HUES6 (cell line): Measurements from ENCODE around the gene NR5A2.

Source experiments
- H3K27ac ChIP-seq: 2 replicates; pipeline ENCODE4 v1.7.0; 2013; ENCODE audit warnings: low read depth, mild to moderate bottlenecking, low read length, inconsistent platforms
- H3K27me3 ChIP-seq: 2 replicates; pipeline ENCODE4 v1.6.1; 2013; ENCODE audit warnings: low read length; ENCODE audit not compliant: control insufficient read depth, insufficient read depth
- H3K36me3 ChIP-seq: 2 replicates; pipeline ENCODE4 v1.6.1; 2013; ENCODE audit warnings: low read length; ENCODE audit not compliant: control insufficient read depth, insufficient read depth
- H3K4me1 ChIP-seq: 2 replicates; pipeline ENCODE4 v1.6.1; 2013; ENCODE audit warnings: low read length; ENCODE audit not compliant: control insufficient read depth, insufficient read depth
- H3K4me3 ChIP-seq: 2 replicates; pipeline ENCODE4 v1.5.1; 2013; ENCODE audit warnings: low read depth, low read length
- H3K9ac ChIP-seq: one replicate; pipeline ENCODE4 v1.6.1; 2013; ENCODE audit warnings: mild to moderate bottlenecking, low read length
- H3K9me3 ChIP-seq: 2 replicates; pipeline ENCODE4 v1.6.1; 2013; ENCODE audit warnings: low read depth, low read length; ENCODE audit not compliant: control insufficient read depth, insufficient read depth

NR5A2 gene

GRCh38 chr1:200099040-200099439 is 71.5 kb downstream of the NR5A2 start:
- H3K9me3 ChIP-seq, result no peaks in the 10 kb centered on the region
- no peak overlapping the region for H3K4me3 ChIP-seq
- H3K9ac ChIP-seq, result no peak overlapping the region
- H3K27me3 ChIP-seq, result no peaks in the 10 kb centered on the region
- H3K36me3 ChIP-seq, result no peaks in the 10 kb centered on the region
- no peak overlapping the region for H3K27ac ChIP-seq
- no peaks in the 10 kb centered on the region for H3K4me1 ChIP-seq

GRCh38 chr1:200103966-200104583 is 76.6 kb downstream of the NR5A2 start:
- Histone ChIP-seq H3K36me3 (0 out of 2 replicates have a peak, but pooled peaks cover 5% of the 10 kb centered on the region), H3K27me3 (no peaks in the 10 kb centered on the region), H3K9ac (no peak overlapping the region), H3K4me3 (no peak overlapping the region), H3K9me3 (no peaks in the 10 kb centered on the region), H3K27ac (no peak overlapping the region), H3K4me1 (peaks cover 6% of the 10 kb centered on the region; the same call in 1 of the 2 replicates)

- Histone ChIP-seq H3K27me3 (no peaks in the 10 kb centered on the region), H3K4me3 (no peak overlapping the region), H3K9me3 (no peaks in the 10 kb centered on the region), H3K36me3 (0 out of 2 replicates have a peak, but pooled peaks cover 5% of the 10 kb centered on the region), H3K27ac (no peak overlapping the region), H3K9ac (no peak overlapping the region), H3K4me1 (peaks cover 6% of the 10 kb centered on the region; the same call in 1 of the 2 replicates)
Measured at GRCh38 chr1:200107004-200107470, 79.5 kb downstream of the NR5A2 start.

- Histone ChIP-seq H3K9me3 (no peaks in the 10 kb centered on the region), H3K36me3 (0 out of 2 replicates have a peak, but pooled peaks cover 5% of the 10 kb centered on the region), H3K4me1 (peaks cover 6% of the 10 kb centered on the region; the same call in 1 of the 2 replicates), H3K27me3 (no peaks in the 10 kb centered on the region), H3K9ac (no peak overlapping the region), H3K4me3 (no peak overlapping the region), H3K27ac (no peak overlapping the region)
Measured at GRCh38 chr1:200108659-200109058, 81.1 kb downstream of the NR5A2 start.

GRCh38 chr1:200112290-200112689 is 84.8 kb downstream of the NR5A2 start:
- Histone ChIP-seq H3K4me1 (peaks cover 3% of the 10 kb centered on the region; the same call in 1 of the 2 replicates), H3K36me3 (0 out of 2 replicates have a peak, but pooled peaks cover 10% of the 10 kb centered on the region), H3K9ac (no peak overlapping the region), H3K27ac (no peak overlapping the region), H3K27me3 (no peaks in the 10 kb centered on the region), H3K4me3 (no peak overlapping the region), H3K9me3 (no peaks in the 10 kb centered on the region)

GRCh38 chr1:200115532-200115931 is 88.0 kb downstream of the NR5A2 start:
- H3K27me3 ChIP-seq, result no peaks in the 10 kb centered on the region
- H3K4me3 ChIP-seq, result no peak overlapping the region
- H3K9me3 ChIP-seq, result no peaks in the 10 kb centered on the region
- H3K27ac ChIP-seq, result no peak overlapping the region
- peaks cover 8% of the 10 kb centered on the region; the same call in 1 of the 2 replicates for H3K4me1 ChIP-seq
- 0 out of 2 replicates have a peak, but pooled peaks cover 5% of the 10 kb centered on the region for H3K36me3 ChIP-seq
- no peak overlapping the region for H3K9ac ChIP-seq

- no peak overlapping the region for H3K9ac ChIP-seq
- no peak overlapping the region for H3K4me3 ChIP-seq
- no peaks in the 10 kb centered on the region for H3K27me3 ChIP-seq
- peaks cover 8% of the 10 kb centered on the region; the same call in 1 of the 2 replicates for H3K4me1 ChIP-seq
- H3K9me3 ChIP-seq, result no peaks in the 10 kb centered on the region
- H3K36me3 ChIP-seq, result 0 out of 2 replicates have a peak, but pooled peaks cover 5% of the 10 kb centered on the region
- no peak overlapping the region for H3K27ac ChIP-seq
Measured at GRCh38 chr1:200116324-200116723, 88.8 kb downstream of the NR5A2 start.

GRCh38 chr1:200118779-200119505 is 91.4 kb downstream of the NR5A2 start:
- no peak overlapping the region for H3K27ac ChIP-seq
- H3K9ac ChIP-seq, result no peak overlapping the region
- H3K27me3 ChIP-seq, result no peaks in the 10 kb centered on the region
- no peaks in the 10 kb centered on the region for H3K9me3 ChIP-seq
- peaks cover 8% of the 10 kb centered on the region; the same call in 1 of the 2 replicates for H3K4me1 ChIP-seq
- H3K36me3 ChIP-seq, result 0 out of 2 replicates have a peak, but pooled peaks cover 5% of the 10 kb centered on the region
- no peak overlapping the region for H3K4me3 ChIP-seq

- H3K9me3 ChIP-seq, result no peaks in the 10 kb centered on the region
- H3K27me3 ChIP-seq, result no peaks in the 10 kb centered on the region
- H3K9ac ChIP-seq, result no peak overlapping the region
- H3K4me3 ChIP-seq, result no peak overlapping the region
- peaks cover 8% of the 10 kb centered on the region; the same call in 1 of the 2 replicates for H3K4me1 ChIP-seq
- H3K36me3 ChIP-seq, result 0 out of 2 replicates have a peak, but pooled peaks cover 2% of the 10 kb centered on the region
- H3K27ac ChIP-seq, result no peak overlapping the region
Measured at GRCh38 chr1:200121421-200121820, 93.9 kb downstream of the NR5A2 start.

GRCh38 chr1:200124309-200124708 is 96.8 kb downstream of the NR5A2 start:
- Histone ChIP-seq H3K27me3 (no peaks in the 10 kb centered on the region), H3K9me3 (no peaks in the 10 kb centered on the region), H3K36me3 (0 out of 2 replicates have a peak, but pooled peaks cover 2% of the 10 kb centered on the region), H3K4me1 (peaks cover 7% of the 10 kb centered on the region), H3K27ac (no peak overlapping the region), H3K4me3 (no peak overlapping the region), H3K9ac (no peak overlapping the region)

- Histone ChIP-seq H3K9me3 (no peaks in the 10 kb centered on the region), H3K9ac (no peak overlapping the region), H3K27me3 (no peaks in the 10 kb centered on the region), H3K4me1 (peaks cover 18% of the 10 kb centered on the region), H3K36me3 (0 out of 2 replicates have a peak, but pooled peaks cover 2% of the 10 kb centered on the region), H3K27ac (no peak overlapping the region), H3K4me3 (no peak overlapping the region)
Measured at GRCh38 chr1:200128081-200128480, 100.6 kb downstream of the NR5A2 start.
